SU-DHL-6 (cell line): ENCODE data around the gene IL33.

Experiments used
- H2AFZ ChIP-seq: fragments of 200-600 bp; sonication (generic); 2 replicates; pipeline ENCODE4 v1.6.1; 2014; ENCODE audit warnings: low read depth, mild to moderate bottlenecking, moderate library complexity, mixed read lengths, antibody characterized with exemption, low read length; ENCODE audit not compliant: severe bottlenecking
- H3F3A ChIP-seq: fragments of 200-600 bp; shearing (Covaris generic); 2 replicates; pipeline ENCODE4 v1.6.0; 2016; ENCODE audit warnings: antibody characterized with exemption, mild to moderate bottlenecking; ENCODE audit not compliant: insufficient read depth
- H3K27ac ChIP-seq: fragments of 200-600 bp; sonication (generic); 2 replicates; pipeline ENCODE4 v1.5.1; 2016; ENCODE audit warnings: low read depth, mild to moderate bottlenecking, low read length, moderate library complexity, mixed read lengths
- H3K27me3 ChIP-seq: fragments of 200-600 bp; sonication (generic), shearing (Covaris generic); 2 replicates; pipeline ENCODE4 v1.6.0; 2014; ENCODE audit warnings: mild to moderate bottlenecking, low read length
- H3K36me3 ChIP-seq: fragments of 200-600 bp; sonication (generic); 2 replicates; pipeline ENCODE4 v1.6.1; 2014; ENCODE audit warnings: mild to moderate bottlenecking, low read length, mixed read lengths
- H3K4me2 ChIP-seq: fragments of 300-600, 200-600 bp; shearing (Covaris generic), sonication (generic); 2 replicates; pipeline ENCODE4 v1.6.0; 2014; ENCODE audit warnings: low read length, low read depth, mild to moderate bottlenecking; ENCODE audit not compliant: poor library complexity, severe bottlenecking
- H3K4me3 ChIP-seq: fragments of 200-600 bp; sonication (generic); 2 replicates; pipeline ENCODE4 v1.5.1; 2014; ENCODE audit warnings: antibody characterized with exemption, low read length, mild to moderate bottlenecking, mixed read lengths; ENCODE audit not compliant: insufficient read depth, poor library complexity, severe bottlenecking
- H3K79me2 ChIP-seq: fragments of 200-600 bp; sonication (generic); 2 replicates; pipeline ENCODE4 v1.6.1; 2014; ENCODE audit warnings: mild to moderate bottlenecking, low read length, moderate library complexity; ENCODE audit not compliant: insufficient read depth
- H3K9ac ChIP-seq: fragments of 200-600 bp; sonication (generic); 2 replicates; pipeline ENCODE4 v1.7.0; 2014; ENCODE audit warnings: mild to moderate bottlenecking, low read length
- H3K9me2 ChIP-seq: fragments of 200-600 bp; sonication (generic); replicated peaks from 2 replicates; pipeline ENCODE4 v1.6.1; 2014; ENCODE audit warnings: low read length; ENCODE audit not compliant: insufficient read depth
- H3K9me3 ChIP-seq: fragments of 200-600 bp; sonication (generic); 2 replicates; pipeline ENCODE4 v1.6.1; 2014; ENCODE audit warnings: low read length, mixed read lengths; ENCODE audit not compliant: insufficient read depth
- H4K20me1 ChIP-seq: fragments of 200-600 bp; sonication (generic); 2 replicates; pipeline ENCODE4 v1.6.1; 2014; ENCODE audit warnings: low read depth, mild to moderate bottlenecking, antibody characterized with exemption, low read length, moderate library complexity, mixed read lengths
- CTCF ChIP-seq: fragments of 200-600 bp; sonication (generic); IDR thresholded peaks from one replicate; pipeline ENCODE4 v1.5.1; 2017; ENCODE audit warnings: antibody characterized with exemption, mild to moderate bottlenecking, low read length, moderate library complexity; ENCODE audit not compliant: insufficient read depth, poor library complexity, severe bottlenecking
- EZH2phosphoT487 ChIP-seq: fragments of 200-600 bp; sonication (generic), shearing (Covaris generic); conservative IDR thresholded peaks from 2 replicates; pipeline ENCODE4 v1.6.1; 2018; ENCODE audit warnings: mild to moderate bottlenecking, antibody characterized with exemption, low read length, moderate library complexity, mixed read lengths

IL33 gene

DNA sequence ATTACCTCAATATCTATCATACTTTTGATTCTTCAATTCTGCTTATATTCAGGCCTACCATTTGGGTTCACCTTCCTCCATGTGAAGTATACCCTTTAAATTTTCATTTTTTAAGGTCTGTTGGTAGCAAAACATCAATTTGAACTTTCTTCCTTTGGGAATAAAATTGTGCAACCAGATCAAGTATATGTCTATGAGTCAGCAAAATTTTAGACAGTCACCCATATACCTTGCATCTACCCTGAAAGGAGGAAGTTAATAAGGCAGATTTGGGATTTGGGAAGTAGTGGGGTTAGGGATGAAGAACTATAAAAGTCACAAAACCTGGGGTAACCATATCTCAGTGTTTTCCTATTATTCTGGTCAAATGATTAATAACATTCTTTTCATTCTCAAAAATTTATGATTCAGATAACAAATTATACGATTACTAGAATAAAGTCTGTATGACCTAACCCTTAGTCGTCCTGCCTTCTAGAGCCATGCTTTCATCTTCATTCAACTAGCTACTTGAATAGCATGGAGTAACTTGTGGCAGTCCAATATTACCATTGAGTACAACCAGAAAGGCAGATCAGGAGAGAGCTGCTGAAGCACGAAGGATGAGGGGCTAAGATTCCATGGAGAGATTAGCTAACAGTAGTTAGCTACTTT is 2.8 kb upstream of the IL33 start:
- Histone ChIP-seq H3K9me2 (no peaks in the 10 kb centered on the region), H3K36me3 (no peaks in the 10 kb centered on the region), H3K27ac (no peak overlapping the region), H3K79me2 (no peaks in the 10 kb centered on the region), H3K9me3 (no peaks in the 10 kb centered on the region), H4K20me1 (no peaks in the 10 kb centered on the region), H3F3A (no peaks in the 10 kb centered on the region), H3K4me3 (no peak overlapping the region), H3K4me2 (no peak overlapping the region), H3K27me3 (no peaks in the 10 kb centered on the region), H2AFZ (no peak overlapping the region), H3K9ac (no peak overlapping the region)
- no peak for TF ChIP-seq CTCF

- Histone ChIP-seq H2AFZ (no peak overlapping the region), H3K36me3 (no peaks in the 10 kb centered on the region), H3K9ac (no peak overlapping the region), H3K27ac (no peak overlapping the region), H4K20me1 (no peaks in the 10 kb centered on the region), H3K9me3 (no peaks in the 10 kb centered on the region), H3K79me2 (no peaks in the 10 kb centered on the region), H3K4me3 (no peak overlapping the region), H3K9me2 (no peaks in the 10 kb centered on the region), H3F3A (no peaks in the 10 kb centered on the region), H3K4me2 (no peak overlapping the region), H3K27me3 (no peaks in the 10 kb centered on the region)
- TF ChIP-seq CTCF (no peak), EZH2phosphoT487 (no peak)
Measured at GRCh38 chr9:6214434-6214833, 1.2 kb upstream of the IL33 start.

DNA sequence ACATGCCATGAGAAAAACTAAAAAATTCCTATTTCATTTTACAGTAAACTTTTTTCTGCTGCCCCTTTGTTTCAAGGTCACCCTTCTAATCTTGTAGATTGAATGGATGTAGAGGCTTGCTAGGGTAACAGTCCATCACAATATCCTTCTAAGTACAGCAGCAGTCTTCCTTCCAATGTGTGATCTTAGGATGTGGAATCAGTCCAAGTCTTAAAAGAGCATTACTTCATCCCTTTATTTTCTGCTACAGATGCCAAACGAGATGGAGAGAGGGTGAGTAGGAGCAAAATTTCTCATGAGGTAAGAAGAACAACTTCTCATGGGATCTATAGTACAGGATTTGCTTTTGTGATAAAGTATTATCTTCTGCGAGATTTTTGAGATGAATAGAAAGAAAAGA is 704 bp upstream of the IL33 start:
- no peaks in the 10 kb centered on the region for H3K36me3 ChIP-seq
- no peak overlapping the region for H3K9ac ChIP-seq
- no peak overlapping the region for H3K4me2 ChIP-seq
- H2AFZ ChIP-seq: no peak overlapping the region
- TF ChIP-seq CTCF: no peak
- no peak for TF ChIP-seq EZH2phosphoT487
- no peaks in the 10 kb centered on the region for H3K79me2 ChIP-seq
- no peaks in the 10 kb centered on the region for H3K9me2 ChIP-seq
- H3K4me3 ChIP-seq: no peak overlapping the region
- H3F3A ChIP-seq: no peaks in the 10 kb centered on the region
- no peak overlapping the region for H3K27ac ChIP-seq
- H3K9me3 ChIP-seq: no peaks in the 10 kb centered on the region
- H4K20me1 ChIP-seq: no peaks in the 10 kb centered on the region
- no peaks in the 10 kb centered on the region for H3K27me3 ChIP-seq
